GM21619 (cell line): ENCODE data around the gene AUTS2.

ENCODE experiments used
- ATAC-seq: cut with Tn5 transposase; IDR thresholded peaks from one replicate; pipeline ENCODE4 v1.9.1; 2021; ENCODE audit not compliant: unreplicated experiment

Gene AUTS2

GRCh38 chr7:70148997-70149396 lies 550.7 kb downstream of the AUTS2 start:
- ATAC-seq: no peak

- ATAC-seq: no peak
Measured at GRCh38 chr7:70152313-70152712, 554.0 kb downstream of the AUTS2 start.

GRCh38 chr7:70153933-70154332 lies 555.7 kb downstream of the AUTS2 start:
- no peak for ATAC-seq

GRCh38 chr7:70154521-70155180 lies 556.4 kb downstream of the AUTS2 start:
- no peak for ATAC-seq

- ATAC-seq: no peak
Measured at GRCh38 chr7:70156057-70156456, 557.8 kb downstream of the AUTS2 start.

- ATAC-seq: no peak
Measured at GRCh38 chr7:70159121-70159520, 560.8 kb downstream of the AUTS2 start.

- ATAC-seq: no peak
Measured at GRCh38 chr7:70165477-70166170, 567.3 kb downstream of the AUTS2 start.

GRCh38 chr7:70171369-70171920 lies 573.2 kb downstream of the AUTS2 start:
- ATAC-seq: no peak

- no peak for ATAC-seq
Measured at GRCh38 chr7:70177166-70177565, 578.9 kb downstream of the AUTS2 start.

- ATAC-seq: no peak
Measured at GRCh38 chr7:70178211-70178610, 579.9 kb downstream of the AUTS2 start.

- no peak for ATAC-seq
Measured at GRCh38 chr7:70178787-70179186, 580.5 kb downstream of the AUTS2 start.

- no peak for ATAC-seq
Measured at GRCh38 chr7:70182521-70182920, 584.2 kb downstream of the AUTS2 start.

- no peak for ATAC-seq
Measured at GRCh38 chr7:70183278-70183677, 585.0 kb downstream of the AUTS2 start.

GRCh38 chr7:70188901-70189650 lies 590.8 kb downstream of the AUTS2 start:
- no peak for ATAC-seq

GRCh38 chr7:70189776-70190175 lies 591.5 kb downstream of the AUTS2 start:
- ATAC-seq: no peak

GRCh38 chr7:70190281-70190680 lies 592.0 kb downstream of the AUTS2 start:
- no peak for ATAC-seq

- no peak for ATAC-seq
Measured at GRCh38 chr7:70193514-70193913, 595.2 kb downstream of the AUTS2 start.

GRCh38 chr7:70208236-70209063 lies 610.2 kb downstream of the AUTS2 start:
- ATAC-seq: no peak

- no peak for ATAC-seq
Measured at GRCh38 chr7:70210200-70210935, 612.1 kb downstream of the AUTS2 start.

GRCh38 chr7:70210936-70211310 lies 612.6 kb downstream of the AUTS2 start:
- no peak for ATAC-seq
